GM19099 (cell line): ENCODE data around the gene SAMD14.

Experiments used
- POLR2A ChIP-seq: IDR thresholded peaks from 3 replicates; pipeline ENCODE4 v1.6.1; 2011; ENCODE audit warnings: low read depth; ENCODE audit not compliant: insufficient read length; ENCODE audit errors: extremely low read depth

The SAMD14 gene

DNA sequence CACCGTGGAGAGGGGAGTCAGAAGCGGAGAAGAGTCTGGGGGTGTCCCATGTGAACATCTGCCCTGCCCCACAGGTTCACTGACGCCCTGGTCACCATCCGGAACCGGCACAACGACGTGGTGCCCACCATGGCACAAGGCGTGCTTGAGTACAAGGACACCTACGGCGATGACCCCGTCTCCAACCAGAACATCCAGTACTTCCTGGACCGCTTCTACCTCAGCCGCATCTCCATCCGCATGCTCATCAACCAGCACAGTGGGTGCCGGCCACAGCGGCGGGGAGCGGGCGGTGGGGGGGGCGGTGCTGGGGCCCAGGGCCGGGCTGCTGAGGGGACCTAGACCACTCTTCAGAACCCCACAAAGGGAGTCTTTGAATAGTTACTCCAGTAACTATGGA, 24.1 kb downstream of the SAMD14 start:
- no peak for TF ChIP-seq POLR2A

DNA sequence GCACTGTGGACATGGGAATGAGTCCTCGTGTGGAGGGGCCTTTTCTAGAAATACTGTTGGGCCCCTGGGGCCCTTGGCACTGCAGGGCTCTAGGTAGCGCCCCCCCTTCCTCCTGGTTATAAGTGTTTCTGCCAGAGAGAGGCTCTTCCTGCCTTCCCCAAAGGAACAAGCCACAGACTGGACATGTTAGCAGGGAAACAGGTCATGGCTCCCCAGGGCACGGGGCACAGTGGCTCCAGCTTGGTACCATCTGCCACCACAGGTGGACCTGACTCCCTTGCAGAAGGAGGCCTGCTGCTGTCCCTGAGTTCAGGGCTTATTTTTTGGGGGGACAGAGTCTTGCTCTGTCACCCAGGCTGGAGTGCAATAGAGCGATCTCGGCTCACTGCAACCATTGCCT, 26.0 kb downstream of the SAMD14 start:
- TF ChIP-seq POLR2A, result no peak

DNA sequence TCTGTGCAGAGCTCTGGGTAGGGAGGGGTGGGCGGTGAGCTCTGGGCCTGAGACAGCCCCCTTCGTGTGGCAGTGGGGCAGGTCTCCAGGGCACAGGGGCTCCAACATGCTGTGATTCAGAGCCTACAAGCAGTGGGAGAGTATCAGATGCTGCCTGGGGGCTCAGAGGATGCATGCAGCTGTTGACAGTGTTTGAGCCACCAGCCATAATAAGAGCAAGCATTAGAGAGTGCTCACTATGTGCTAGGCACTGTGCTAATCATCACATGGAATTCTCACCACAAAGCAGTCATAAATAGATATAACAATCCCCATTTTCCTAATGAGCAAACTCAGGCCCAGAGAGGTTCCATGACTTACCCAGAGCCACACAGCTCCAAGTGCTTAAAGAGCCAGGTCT, 26.7 kb downstream of the SAMD14 start:
- no peak for TF ChIP-seq POLR2A

DNA sequence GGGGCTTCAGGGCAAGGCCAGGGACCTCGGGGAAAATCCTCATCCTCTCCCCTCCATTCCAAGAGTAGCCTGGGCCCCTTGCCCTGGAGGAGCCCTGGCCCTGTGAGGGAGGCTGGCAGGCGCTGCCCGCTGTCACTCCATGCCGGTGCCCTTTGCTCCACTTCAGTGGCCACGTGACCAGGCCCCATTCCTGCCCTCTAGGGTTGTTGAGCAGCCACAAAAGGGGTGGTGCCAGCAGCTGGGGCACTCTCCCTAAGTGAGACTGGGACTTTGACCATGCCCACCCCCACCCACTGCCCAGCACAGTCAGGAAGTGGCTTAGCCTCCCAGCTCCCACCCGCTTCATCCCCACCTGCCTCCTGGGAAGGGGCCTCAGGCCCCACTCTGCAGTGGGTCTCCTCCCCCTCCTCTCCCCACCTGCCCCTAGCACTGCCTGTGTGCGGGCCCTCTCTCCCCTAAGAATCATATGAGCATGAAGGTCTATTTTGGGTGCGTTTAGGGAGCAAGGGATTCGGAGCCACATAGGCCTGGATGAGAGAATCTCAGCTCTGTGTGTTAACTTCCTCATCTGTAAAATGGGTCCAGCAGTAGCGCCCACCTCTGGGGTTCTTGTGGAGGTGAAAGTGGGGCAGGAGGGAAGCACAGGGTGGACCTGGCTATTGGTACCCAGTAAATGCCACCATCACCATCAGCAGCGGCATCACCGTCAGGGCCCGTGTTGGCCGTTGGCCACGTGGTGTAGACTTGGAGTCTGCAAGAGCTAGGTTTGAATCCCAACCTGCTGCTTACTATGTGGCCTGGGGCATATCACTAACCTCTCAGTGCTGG, 27.6 kb downstream of the SAMD14 start:
- TF ChIP-seq POLR2A, result no peak

DNA sequence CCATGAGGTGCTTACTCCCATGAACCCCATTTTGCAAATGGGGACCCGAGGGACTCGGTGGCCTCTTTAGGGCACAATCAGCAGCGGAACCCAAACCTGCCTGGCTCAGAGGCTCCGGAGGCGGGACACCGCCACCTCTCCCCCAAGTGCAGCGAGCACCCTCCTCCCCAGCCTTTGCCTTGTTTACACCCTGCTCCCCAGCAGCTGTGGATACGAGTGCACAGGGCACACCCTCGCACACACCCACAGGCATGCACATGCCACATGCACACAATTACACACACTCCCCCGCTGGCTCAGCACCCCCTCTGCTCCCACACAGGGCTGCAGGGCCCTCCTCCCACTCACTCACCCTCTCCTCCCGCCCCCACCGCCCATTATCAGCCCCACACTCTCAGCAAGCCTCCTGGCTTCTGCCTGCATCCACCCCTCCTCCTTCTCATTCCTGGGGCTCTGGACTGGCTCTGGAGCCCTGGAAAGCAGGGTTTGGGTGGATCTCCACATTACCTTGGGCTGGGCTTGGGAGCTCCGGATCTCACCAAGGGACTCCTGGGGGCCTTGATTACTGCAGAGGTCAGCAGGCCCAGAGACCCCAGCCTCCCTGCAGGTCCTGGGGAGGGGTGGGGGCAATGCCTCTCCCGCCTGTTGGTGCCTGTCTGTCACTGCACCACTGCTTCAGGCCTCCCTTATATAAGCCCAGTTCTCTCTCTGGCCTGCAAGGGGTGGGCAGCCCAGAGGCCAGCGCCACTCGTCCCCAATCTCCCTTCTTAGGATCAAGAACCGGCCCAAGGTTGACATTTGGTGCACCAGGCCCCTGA, 28.4 kb downstream of the SAMD14 start:
- no peak for TF ChIP-seq POLR2A

DNA sequence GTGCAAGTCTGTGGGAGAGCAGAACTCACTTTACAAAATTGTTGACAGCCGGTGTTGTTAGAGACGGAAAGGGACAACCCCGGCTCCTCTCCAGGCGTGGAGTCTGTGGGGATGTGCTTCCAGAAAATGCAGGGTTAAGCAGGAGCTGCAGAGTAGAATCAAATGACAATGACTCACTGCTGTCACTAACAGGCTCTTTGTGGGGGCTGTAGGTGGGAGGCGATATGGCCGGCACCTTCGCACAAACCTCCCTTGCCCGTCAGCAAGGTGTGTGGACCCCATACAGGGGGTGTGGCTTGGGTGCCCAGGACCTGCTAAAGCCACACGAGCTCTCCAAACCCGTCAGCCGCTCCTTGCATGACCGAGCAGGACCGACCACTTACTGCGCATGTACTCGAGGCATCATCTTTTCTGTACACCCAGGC, 29.0 kb downstream of the SAMD14 start:
- TF ChIP-seq POLR2A, result no peak

DNA sequence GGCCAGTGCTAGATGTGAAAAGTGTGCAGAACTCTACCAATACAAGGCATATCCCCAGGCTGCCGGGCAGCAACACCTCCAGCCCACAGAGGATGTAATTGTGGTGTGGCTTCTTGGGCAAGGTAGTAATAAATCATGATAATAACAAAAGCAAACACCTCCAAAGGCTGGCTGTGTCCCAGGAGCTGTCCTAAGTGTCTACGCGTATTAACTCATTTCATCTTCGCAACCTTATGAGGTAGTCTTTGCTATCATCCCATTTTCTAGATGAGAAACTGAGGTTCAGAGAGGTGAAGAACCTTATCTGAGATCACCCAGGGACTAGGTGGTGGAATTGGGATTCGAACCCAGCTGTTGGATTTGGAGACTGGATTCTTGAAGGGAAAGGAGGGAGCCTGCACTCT, 29.5 kb downstream of the SAMD14 start:
- no peak for TF ChIP-seq POLR2A

DNA sequence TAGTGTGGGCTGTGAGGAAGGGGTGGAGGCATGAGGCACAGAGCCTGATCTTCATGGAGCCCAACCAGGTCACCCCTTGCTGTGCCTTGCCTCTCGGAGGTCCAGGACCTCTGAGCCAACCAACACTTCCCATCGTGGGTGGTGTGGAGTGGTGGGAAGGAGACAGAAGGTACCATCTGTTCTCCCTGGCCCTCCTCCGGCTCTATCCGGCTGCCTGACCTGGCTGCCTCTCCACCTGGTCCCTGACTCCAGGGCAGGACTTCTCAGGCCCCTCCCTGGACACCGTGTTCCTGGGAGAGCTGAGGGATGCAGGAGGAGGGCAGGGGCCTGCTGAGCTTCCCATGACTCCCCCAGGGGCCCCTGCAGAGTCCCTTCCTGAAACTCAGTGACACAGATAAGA, 31.0 kb downstream of the SAMD14 start:
- no peak for TF ChIP-seq POLR2A

DNA sequence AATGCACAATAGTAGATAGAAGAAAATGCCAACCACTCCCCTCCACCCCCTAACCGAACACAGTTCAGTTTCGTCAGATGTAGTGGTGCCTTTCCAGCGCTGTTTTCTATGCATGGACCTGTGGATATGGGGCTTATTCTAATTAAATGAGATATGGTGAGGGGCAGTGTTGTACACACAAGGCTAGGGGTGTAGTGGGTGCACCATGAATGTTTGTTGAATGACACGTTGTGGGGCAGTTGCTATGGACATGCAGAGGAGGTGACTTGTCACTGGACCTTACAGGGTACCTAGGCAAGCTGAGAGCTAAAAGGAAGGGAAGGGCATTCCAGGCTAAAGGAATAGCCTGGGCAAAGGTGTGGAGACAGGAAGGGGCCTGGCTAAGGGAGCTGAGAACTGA, 31.4 kb downstream of the SAMD14 start:
- TF ChIP-seq POLR2A, result no peak

DNA sequence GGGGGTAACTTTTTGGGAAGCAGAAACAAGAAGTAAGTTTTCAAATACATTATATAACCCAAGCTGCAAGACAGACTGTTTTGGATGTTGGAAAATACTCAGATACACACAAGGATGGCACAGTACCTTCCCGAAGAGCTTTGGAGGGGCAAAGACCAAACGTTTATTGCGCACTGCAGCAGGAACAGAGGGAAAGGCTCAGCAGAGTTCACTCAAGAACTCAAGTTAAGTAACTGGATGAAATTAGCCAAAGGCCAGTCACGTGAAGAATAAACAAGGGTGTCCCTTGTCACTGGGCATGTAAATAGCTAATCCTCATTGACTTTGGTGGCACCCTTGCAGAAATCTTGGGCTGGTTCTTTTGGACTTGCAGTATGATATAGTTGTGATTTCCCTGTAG, 32.0 kb downstream of the SAMD14 start:
- TF ChIP-seq POLR2A, result no peak

DNA sequence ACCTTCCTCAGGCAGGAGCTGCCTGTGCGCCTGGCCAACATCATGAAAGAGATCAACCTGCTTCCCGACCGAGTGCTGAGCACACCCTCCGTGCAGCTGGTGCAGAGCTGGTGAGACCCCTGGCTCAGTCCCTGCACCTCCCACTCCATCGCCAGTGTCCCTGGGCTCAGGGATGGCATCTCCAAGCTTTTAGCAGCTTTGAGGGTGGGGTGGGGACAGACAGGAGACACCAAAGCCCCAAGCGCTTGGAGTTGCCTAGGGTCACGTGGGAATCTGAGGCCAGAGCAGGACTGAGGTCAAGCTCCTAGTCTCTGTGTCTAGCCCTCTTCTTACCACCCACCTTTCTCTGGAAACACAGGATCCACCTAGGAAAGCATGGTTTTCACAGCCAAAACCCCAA, 32.5 kb downstream of the SAMD14 start:
- TF ChIP-seq POLR2A, result no peak

DNA sequence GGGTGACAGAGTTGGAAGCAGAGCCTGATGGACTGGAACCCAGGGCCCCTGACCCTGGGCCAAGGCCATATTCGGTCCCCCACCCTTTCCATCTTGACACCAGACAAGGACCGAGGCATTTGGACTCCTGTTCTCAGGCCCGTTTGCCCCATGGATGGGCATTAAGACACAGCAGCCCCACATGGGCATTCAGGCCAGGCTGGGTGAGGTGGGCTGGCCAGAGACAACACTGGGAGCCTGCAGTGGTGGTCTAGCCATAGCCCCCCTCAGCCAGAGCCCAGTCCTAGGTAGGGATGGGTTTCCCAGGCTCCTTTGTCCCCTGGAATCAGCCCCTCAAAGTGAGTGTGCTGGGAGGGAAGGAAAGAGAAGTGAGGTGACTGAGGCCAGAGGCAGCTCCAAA, 33.2 kb downstream of the SAMD14 start:
- no peak for TF ChIP-seq POLR2A

DNA sequence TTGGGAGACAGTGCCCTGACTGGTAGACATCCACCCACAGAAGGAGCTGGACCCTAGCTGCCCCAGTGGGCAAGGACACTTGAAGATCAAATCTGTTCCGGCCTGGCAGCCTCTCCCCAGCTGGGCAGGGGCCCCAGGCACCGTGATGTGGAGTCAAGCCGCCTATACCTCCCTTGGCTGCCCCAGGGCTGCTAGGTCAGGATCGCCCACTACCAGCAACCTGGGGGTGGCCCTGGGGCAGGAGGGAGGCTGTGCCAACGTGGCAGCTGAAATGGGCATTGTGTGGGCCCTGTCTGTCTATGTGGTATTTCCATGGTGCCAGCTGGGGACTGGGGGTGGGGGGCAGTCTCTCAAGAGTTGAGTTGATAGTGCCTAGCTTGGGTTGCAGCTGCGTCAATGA, 33.9 kb downstream of the SAMD14 start:
- no peak for TF ChIP-seq POLR2A

DNA sequence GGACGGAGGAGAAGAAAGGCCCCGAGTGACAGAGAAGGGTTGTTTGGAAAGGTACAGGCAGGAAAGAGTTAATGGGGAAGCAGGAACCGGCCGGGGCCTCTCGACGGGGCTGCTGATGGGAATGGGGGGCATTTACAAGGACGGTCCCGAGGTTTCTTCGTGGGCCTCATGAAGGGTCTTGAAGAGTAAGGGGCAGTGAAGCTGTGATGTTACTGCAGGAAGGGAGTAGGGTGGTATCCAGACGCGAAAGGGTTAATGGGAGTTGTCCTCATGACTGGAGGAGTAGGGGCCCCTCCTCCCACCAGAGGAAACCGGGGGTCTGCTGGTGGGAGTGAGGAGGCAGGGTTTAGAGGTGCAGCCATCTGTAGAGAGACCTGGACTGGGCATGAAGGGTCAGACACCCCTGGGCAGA, 34.3 kb downstream of the SAMD14 start:
- TF ChIP-seq POLR2A, result no peak

DNA sequence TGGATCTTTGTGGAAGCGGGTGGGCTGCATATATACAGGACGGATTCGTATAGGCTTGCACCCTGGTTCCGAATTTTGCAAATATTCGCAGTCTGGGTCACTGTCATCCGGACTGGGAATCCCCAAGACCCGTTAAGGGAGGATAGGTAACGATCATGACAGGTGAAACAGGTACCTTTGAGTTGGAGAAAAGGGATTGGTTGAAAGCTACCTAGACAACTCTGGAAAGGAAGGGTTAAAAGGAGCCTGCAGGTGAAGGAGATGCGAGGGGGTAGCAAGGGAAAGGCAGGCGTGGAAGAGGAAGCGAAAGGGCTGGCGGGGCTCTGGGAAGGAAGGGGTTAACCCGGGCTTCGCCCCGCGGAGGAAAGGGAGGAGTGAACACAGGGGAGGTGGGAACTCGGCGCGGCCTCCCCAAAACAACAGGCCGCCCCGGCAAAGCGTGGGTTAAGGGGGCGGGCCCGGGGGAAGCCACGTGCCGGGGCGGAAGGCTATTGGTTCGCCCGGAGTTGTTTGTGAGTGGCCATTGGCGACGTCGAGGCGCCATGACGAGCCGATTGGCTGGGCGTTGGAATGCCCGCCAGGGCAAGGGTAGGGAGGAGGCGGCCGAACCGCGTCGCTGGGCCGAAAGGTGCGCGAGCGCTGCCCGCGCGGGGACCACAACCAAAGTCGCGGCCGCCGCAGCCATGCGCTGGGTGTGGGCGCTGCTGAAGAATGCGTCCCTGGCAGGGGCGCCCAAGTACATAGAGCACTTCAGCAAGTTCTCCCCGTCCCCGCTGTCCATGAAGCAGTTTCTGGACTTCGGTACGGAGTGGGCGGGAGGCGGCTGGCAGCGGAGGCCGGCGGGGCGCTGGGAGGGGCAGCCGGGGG, 35.0 kb downstream of the SAMD14 start, which contains the start of gene PDK2:
PDK2 (plus strand) TSS at position 599 of the 867 bp plus-strand sequence; CDS start at position 684, 85 bp downstream.
- TF ChIP-seq POLR2A, result no peak
